H1 (cell line): ENCODE results near the gene ADAMTS3. TPM values are rescaled to one million over a fixed set of nuclear protein-coding genes. Genes with fewer than 3 reads are reported as not detected.

Experiments
- CTCF ChIA-PET: fragments of 300-600 bp; sonication (Branson Sonifier 250); formaldehyde crosslinking; loops from one replicate; lab custom pipeline; 2021; ENCODE audit not compliant: partially characterized antibody; lab: Charles Lee
- POLR2A ChIA-PET: fragments of 300-600 bp; sonication (Branson Sonifier 250); formaldehyde crosslinking; loops from one replicate; lab custom pipeline; 2021; ENCODE audit warnings: inconsistent platforms; ENCODE audit not compliant: partially characterized antibody; lab: Charles Lee
- DNase-seq, 2 experiments: peaks; one replicate each; pipeline versions ENCODE4 v3.0.0 to v3.0.0-alpha.2; 2010 to 2022; ENCODE audit warnings: low spot score in 2 of 2, low read depth in 1 of 2, mixed read lengths in 1 of 2
- FAIRE-seq: peaks from 2 replicates; lab custom pipeline; 2011; peaks lifted over from hg19 to GRCh38; lab: Jason Lieb, UNC
- H2AFZ ChIP-seq: 2 replicates; pipeline ENCODE4 v1.8.1; 2012; ENCODE audit warnings: low read length, inconsistent platforms
- H2AK5ac ChIP-seq: 2 replicates; pipeline ENCODE4 v1.6.1; 2013; ENCODE audit warnings: low read depth, low read length
- H2BK120ac ChIP-seq: replicated peaks from 2 replicates; pipeline ENCODE3; 2013; ENCODE audit warnings: low read depth, low read length, inconsistent platforms
- H2BK12ac ChIP-seq: 2 replicates; pipeline ENCODE4 v1.6.1; 2013; ENCODE audit warnings: low read depth, low read length
- H2BK15ac ChIP-seq: 2 replicates; pipeline ENCODE4 v1.6.1; 2013; ENCODE audit warnings: low read length
- H2BK20ac ChIP-seq: 2 replicates; pipeline ENCODE4 v1.6.1; 2013; ENCODE audit warnings: low read length
- H2BK5ac ChIP-seq: 2 replicates; pipeline ENCODE4 v1.6.1; 2013; ENCODE audit warnings: low read depth, low read length
- H3K14ac ChIP-seq: 2 replicates; pipeline ENCODE4 v1.6.1; 2013; ENCODE audit warnings: inconsistent platforms; ENCODE audit not compliant: insufficient read length
- H3K18ac ChIP-seq: 2 replicates; pipeline ENCODE4 v1.6.1; 2013; ENCODE audit warnings: low read length; ENCODE audit errors: extremely low read depth
- H3K23ac ChIP-seq: 2 replicates; pipeline ENCODE4 v1.6.1; 2013; ENCODE audit warnings: inconsistent platforms; ENCODE audit not compliant: insufficient read length
- H3K23me2 ChIP-seq: 2 replicates; pipeline ENCODE4 v1.6.1; 2013; ENCODE audit warnings: low read depth, low read length
- H3K27ac ChIP-seq: 2 replicates; pipeline ENCODE4 v1.6.1; 2011; ENCODE audit warnings: low read depth, low read length, inconsistent platforms
- H3K27me3 ChIP-seq, 4 experiments: replicated peaks in 1 of 4; 1 replicate in 1 of 4; 2 replicates in 3 of 4; pipeline versions ENCODE4 v1.6.1 to v1.8.1; 2011 to 2013; ENCODE audit warnings: low read length in 3 of 4, mild to moderate bottlenecking in 3 of 4, inconsistent platforms in 2 of 4, mixed read lengths in 2 of 4, moderate library complexity in 1 of 4; ENCODE audit not compliant: control insufficient read depth in 3 of 4, insufficient read depth in 3 of 4; ENCODE audit errors: extremely low read depth in 1 of 4
- H3K36me3 ChIP-seq, 4 experiments: 2 replicates each; pipeline versions ENCODE4 v1.6.1 to v1.8.1; 2011 to 2013; ENCODE audit warnings: mild to moderate bottlenecking in 4 of 4, low read length in 3 of 4, moderate library complexity in 2 of 4, control low read depth in 1 of 4, inconsistent platforms in 1 of 4; ENCODE audit not compliant: insufficient read depth in 4 of 4, control insufficient read depth in 2 of 4
- H3K4ac ChIP-seq: replicated peaks from 2 replicates; pipeline ENCODE3; 2013; ENCODE audit warnings: low read length, low read depth, mixed read lengths, inconsistent platforms; ENCODE audit not compliant: insufficient read length
- H3K4me1 ChIP-seq, 4 experiments: replicated peaks in 1 of 4; 1 replicate in 1 of 4; 2 replicates in 3 of 4; pipeline versions ENCODE4 v1.6.1 to v1.8.1; 2011 to 2013; ENCODE audit warnings: low read length in 3 of 4, inconsistent platforms in 2 of 4, mixed read lengths in 1 of 4; ENCODE audit not compliant: insufficient read depth in 4 of 4, control insufficient read depth in 3 of 4
- H3K4me2 ChIP-seq, 2 experiments: 2 replicates each; pipeline versions ENCODE4 v1.6.1 to v1.8.1; 2011 to 2013; ENCODE audit warnings: low read depth in 2 of 2, low read length in 2 of 2, control low read depth in 1 of 2, inconsistent platforms in 1 of 2, mild to moderate bottlenecking in 1 of 2; ENCODE audit not compliant: insufficient read depth in 1 of 2
- H3K4me3 ChIP-seq, 4 experiments: fragments of 200-600, 300-600 bp in 1 of 4; sonication (generic), shearing (Covaris generic), sonication (Bioruptor Twin) in 1 of 4; 2 replicates each; pipeline versions ENCODE4 v1.5.1 to v1.8.1; 2011 to 2016; ENCODE audit warnings: low read length in 4 of 4, low read depth in 3 of 4, control low read depth in 2 of 4, inconsistent platforms in 2 of 4, mild to moderate bottlenecking in 2 of 4, mixed read lengths in 1 of 4, moderate library complexity in 1 of 4; ENCODE audit not compliant: insufficient read depth in 2 of 4; ENCODE audit errors: extremely low read depth in 1 of 4
- H3K56ac ChIP-seq: replicated peaks from 2 replicates; pipeline ENCODE3; 2013; ENCODE audit warnings: low read depth, mild to moderate bottlenecking, mixed read lengths, low read length, inconsistent platforms; ENCODE audit not compliant: insufficient read length
- H3K79me1 ChIP-seq: 2 replicates; pipeline ENCODE4 v1.6.1; 2013; ENCODE audit warnings: low read depth, low read length, control low read depth
- H3K79me2 ChIP-seq, 2 experiments: 2 replicates each; pipeline versions ENCODE4 v1.6.1 to v1.8.1; 2012 to 2013; ENCODE audit warnings: low read length in 2 of 2, mild to moderate bottlenecking in 2 of 2, inconsistent platforms in 1 of 2; ENCODE audit not compliant: insufficient read depth in 2 of 2, control insufficient read depth in 1 of 2
- H3K9ac ChIP-seq, 4 experiments: replicated peaks in 1 of 4; 1 replicate in 1 of 4; 2 replicates in 3 of 4; pipeline versions ENCODE4 v1.6.1 to v1.8.1; 2011 to 2013; ENCODE audit warnings: low read depth in 3 of 4, low read length in 3 of 4, control low read depth in 2 of 4, mild to moderate bottlenecking in 2 of 4, moderate library complexity in 2 of 4, inconsistent platforms in 1 of 4; ENCODE audit errors: extremely low read depth in 1 of 4
- H3K9me3 ChIP-seq, 2 experiments: 2 replicates each; pipeline versions ENCODE4 v1.6.1 to v1.8.1; 2012 to 2013; ENCODE audit warnings: mild to moderate bottlenecking in 2 of 2, moderate library complexity in 2 of 2, control low read depth in 1 of 2, inconsistent platforms in 1 of 2, low read depth in 1 of 2, low read length in 1 of 2, mixed read lengths in 1 of 2; ENCODE audit not compliant: insufficient read depth in 2 of 2
- H4K20me1 ChIP-seq, 2 experiments: replicated peaks in 1 of 2; 2 replicates each; pipeline versions ENCODE3 to v1.8.1; 2011 to 2013; ENCODE audit warnings: inconsistent platforms in 2 of 2, low read length in 2 of 2, mild to moderate bottlenecking in 1 of 2; ENCODE audit not compliant: insufficient read depth in 2 of 2, control insufficient read depth in 1 of 2
- H4K5ac ChIP-seq: 2 replicates; pipeline ENCODE4 v1.6.1; 2013; ENCODE audit warnings: low read length, low read depth, mixed read lengths, inconsistent platforms; ENCODE audit not compliant: insufficient read length
- H4K8ac ChIP-seq: 2 replicates; pipeline ENCODE4 v1.8.0; 2013; ENCODE audit warnings: mild to moderate bottlenecking, moderate library complexity, low read length, inconsistent platforms; ENCODE audit not compliant: insufficient read depth; ENCODE audit errors: extremely low read depth
- H4K91ac ChIP-seq: replicated peaks from 2 replicates; pipeline ENCODE3; 2013; ENCODE audit warnings: low read length, mixed read lengths, inconsistent platforms; ENCODE audit not compliant: insufficient read length
- ATF3 ChIP-seq: IDR thresholded peaks from 2 replicates; pipeline ENCODE4 v1.6.1; 2011; ENCODE audit warnings: low read depth, mild to moderate bottlenecking, low read length; ENCODE audit not compliant: insufficient read depth
- BACH1 ChIP-seq: IDR thresholded peaks from 2 replicates; pipeline ENCODE4 v1.6.1; 2012; ENCODE audit warnings: low read length, improper control_type of control experiment
- WGBS, 2 experiments: shearing (Covaris generic) in 1 of 2; methylation state at CpG; one replicate each; pipeline versions ENCODE4 v1.1.6 to v1.1.7; 2013 to 2015; ENCODE audit warnings: low lambda C conversion rate in 2 of 2, mixed read lengths in 2 of 2, inconsistent platforms in 1 of 2, low coverage in 1 of 2, missing lambda C conversion rate in 1 of 2; ENCODE audit not compliant: insufficient replicate concordance in 2 of 2, insufficient coverage in 1 of 2, insufficient read length in 1 of 2; ENCODE audit errors: extremely low coverage in 1 of 2, missing lambda C conversion rate in 1 of 2; 5-methylcytosine and 5-hydroxymethylcytosine counted together
- polyA plus RNA-seq, 7 experiments: library from polyadenylated mRNA; depleted of rRNA in 3 of 7; stranded (reverse) in 5 of 7; unstranded in 2 of 7; fragments of >200 nt in 5 of 7; fragments of 200-250 nt in 2 of 7; gene quantifications; 1 replicate in 5 of 7; 2 replicates in 1 of 7; 4 replicates in 1 of 7; pipeline versions ENCODE4 v1.2.1 to v1.2.3, GENCODE V29; 2011 to 2013; ENCODE audit warnings: missing spikeins in 2 of 7, mixed read lengths in 2 of 7
- total RNA-seq: library from RNA; stranded (reverse); fragmentation: NEBNext Ultra II Directional; extraction: Animal tissue kit (Norgen Biotek cat#: 25700); gene quantifications from 2 replicates; pipeline ENCODE4 v1.2.1, GENCODE V29; 2021

ADAMTS3 gene
- total and polyA plus RNA-seq, 2 of the 8 experiments (the other 6 are each of a cell fraction or from before 2014, with no cell fraction given) = 1.3 to 3.4 TPM

GRCh38 chr4:72564184-72564583 is 4.8 kb downstream of the ADAMTS3 start:
- Histone ChIP-seq H3K9me3 (no peaks in the 10 kb centered on the region), H2BK120ac (no peak overlapping the region), H3K27me3 (no peaks in the 10 kb centered on the region), H3K9ac (no peak overlapping the region), H2BK20ac (no peak overlapping the region), H3K27ac (no peak overlapping the region), H3K79me1 (no peaks in the 10 kb centered on the region), H2AFZ (no peak overlapping the region), H4K5ac (no peak overlapping the region), H3K4me3 (no peak overlapping the region), H4K20me1 (no peaks in the 10 kb centered on the region), H3K23me2 (peaks cover 9% of the 10 kb centered on the region; the same call in 1 of the 2 replicates), H2AK5ac (no peak overlapping the region), H2BK5ac (no peak overlapping the region), H3K14ac (no peak overlapping the region), H3K56ac (no peak overlapping the region), H4K8ac (no peak overlapping the region), H3K18ac (no peak overlapping the region), H2BK12ac (no peak overlapping the region), H3K4me1 (peaks cover 0 to 8% (median 2%) of the 10 kb centered on the region in 4 experiments; a peak in 2 of 7 replicates), H3K4ac (no peak overlapping the region), H3K79me2 (no peaks in the 10 kb centered on the region), H2BK15ac (no peak overlapping the region), H3K36me3 (no peaks in the 10 kb centered on the region), H3K4me2 (no peak overlapping the region), H4K91ac (no peak overlapping the region), H3K23ac (no peak overlapping the region)
- DNase-seq (no peak), FAIRE-seq (no peak)
- 95% methylated on average over 1 of the region's 1 CpG; no CpG with 5 or more reads in 1 of the 2 experiments for WGBS, 2 experiments
- CTCF ChIA-PET = no interaction called here
- TF ChIP-seq ATF3 (no peak), BACH1 (no peak)
- POLR2A ChIA-PET = no interaction called here
